HG03565 (cell line): Measurements from ENCODE around the gene TIMM13.
"Not testable (repeated sequence)": the region's sequence is repeated elsewhere in the genome, so short reads cannot be mapped to it uniquely, and the experiment has no call there.

ENCODE experiments used
- ATAC-seq: cut with Tn5 transposase; IDR thresholded peaks from one replicate; pipeline ENCODE4 v1.9.1; 2021; ENCODE audit warnings: mild to moderate bottlenecking, moderate library complexity; ENCODE audit not compliant: unreplicated experiment

TIMM13 gene

GRCh38 chr19:2432131-2432848 is 4.9 kb upstream of the TIMM13 start:
- no peak for ATAC-seq

GRCh38 chr19:2431318-2432055 is 4.1 kb upstream of the TIMM13 start:
- ATAC-seq = no peak

- ATAC-seq = no peak
Observed at GRCh38 chr19:2429917-2430535, 2.6 kb upstream of the TIMM13 start.

- ATAC-seq = no peak
Observed at GRCh38 chr19:2428756-2429711, 1.6 kb upstream of the TIMM13 start.

GRCh38 chr19:2428321-2428690 is 920 bp upstream of the TIMM13 start:
- no peak for ATAC-seq

- ATAC-seq = peak; percentile 5
Observed at GRCh38 chr19:2426611-2427428, 566 bp downstream of the TIMM13 start.

- ATAC-seq = no peak
Observed at GRCh38 chr19:2425622-2426581, 1.5 kb downstream of the TIMM13 start.

- no peak for ATAC-seq
Observed at GRCh38 chr19:2424686-2425621, 2.4 kb downstream of the TIMM13 start.

GRCh38 chr19:2423915-2424685 is 3.3 kb downstream of the TIMM13 start:
- ATAC-seq = no peak

GRCh38 chr19:2423071-2423914 is 4.1 kb downstream of the TIMM13 start:
- ATAC-seq = no peak

- ATAC-seq = no peak
Observed at GRCh38 chr19:2421581-2422306, 5.6 kb downstream of the TIMM13 start.

GRCh38 chr19:2420490-2420889 is 6.9 kb downstream of the TIMM13 start:
- no peak for ATAC-seq

- no peak for ATAC-seq
Observed at GRCh38 chr19:2419754-2420153, 7.6 kb downstream of the TIMM13 start.

- ATAC-seq = no peak
Observed at GRCh38 chr19:2417881-2418406, 9.4 kb downstream of the TIMM13 start.

GRCh38 chr19:2417436-2417835 is 9.9 kb downstream of the TIMM13 start:
- ATAC-seq = not testable (repeated sequence)
